Measurements from ENCODE around the gene PCDHA1.

GRCh38 chr5:140802781-140803271, 16.9 kb downstream of the PCDHA1 start:
- no peak for TF ChIP-seq RAD21 (IDR thresholded peaks at IDR 0.05; ENCODE audit: low read length)
- TF ChIP-seq, protein P1, sequence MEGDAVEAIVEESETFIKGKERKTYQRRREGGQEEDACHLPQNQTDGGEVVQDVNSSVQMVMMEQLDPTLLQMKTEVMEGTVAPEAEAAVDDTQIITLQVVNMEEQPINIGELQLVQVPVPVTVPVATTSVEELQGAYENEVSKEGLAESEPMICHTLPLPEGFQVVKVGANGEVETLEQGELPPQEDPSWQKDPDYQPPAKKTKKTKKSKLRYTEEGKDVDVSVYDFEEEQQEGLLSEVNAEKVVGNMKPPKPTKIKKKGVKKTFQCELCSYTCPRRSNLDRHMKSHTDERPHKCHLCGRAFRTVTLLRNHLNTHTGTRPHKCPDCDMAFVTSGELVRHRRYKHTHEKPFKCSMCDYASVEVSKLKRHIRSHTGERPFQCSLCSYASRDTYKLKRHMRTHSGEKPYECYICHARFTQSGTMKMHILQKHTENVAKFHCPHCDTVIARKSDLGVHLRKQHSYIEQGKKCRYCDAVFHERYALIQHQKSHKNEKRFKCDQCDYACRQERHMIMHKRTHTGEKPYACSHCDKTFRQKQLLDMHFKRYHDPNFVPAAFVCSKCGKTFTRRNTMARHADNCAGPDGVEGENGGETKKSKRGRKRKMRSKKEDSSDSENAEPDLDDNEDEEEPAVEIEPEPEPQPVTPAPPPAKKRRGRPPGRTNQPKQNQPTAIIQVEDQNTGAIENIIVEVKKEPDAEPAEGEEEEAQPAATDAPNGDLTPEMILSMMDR (IDR thresholded peaks at IDR 0.05), result no peak
- no peak for TF ChIP-seq FOXJ3 (CRISPR knock-in tag; IDR thresholded peaks at IDR 0.05)
- no peak for TF ChIP-seq REST (IDR thresholded peaks at IDR 0.05; ENCODE audit: low read depth, low read length)
- TF ChIP-seq POLR2AphosphoS5 (IDR thresholded peaks at IDR 0.05; ENCODE audit: low read depth, low read length), result no peak
- no peak for TF ChIP-seq FOXM1 (IDR thresholded peaks at IDR 0.05; ENCODE audit: low read depth)
- TF ChIP-seq RFX5 (IDR thresholded peaks at IDR 0.05; ENCODE audit: low read length), result no peak
- TF ChIP-seq EP300 (IDR thresholded peaks at IDR 0.05; ENCODE audit: borderline replicate concordance in 1 of 2, low read depth in 1 of 2, low read length in 1 of 2), result no peak
- TF ChIP-seq YY1 (IDR thresholded peaks at IDR 0.05; ENCODE audit: low read depth), result no peak
- no peak for TF ChIP-seq USF1 (IDR thresholded peaks at IDR 0.05; ENCODE audit: borderline replicate concordance, low read depth)
- TF ChIP-seq MXI1 (IDR thresholded peaks at IDR 0.05; ENCODE audit: low read depth, low read length), result no peak
